HepG2 (cell line): ENCODE measurements around the gene CSTF1. TPM values are rescaled to one million over a fixed set of nuclear protein-coding genes. Genes with fewer than 3 reads are reported as not detected.

Experiments
- BCL6 ChIP-seq: IDR thresholded peaks from 2 replicates; pipeline ENCODE4 v1.6.1; 2016; ENCODE audit warnings: missing genetic modification reagents, missing compliant biosample characterization
- E2F1 ChIP-seq: sonication (generic); formaldehyde crosslinking; IDR thresholded peaks from 2 replicates; pipeline ENCODE4 v1.5.0; 2020; ENCODE audit warnings: missing genetic modification reagents
- HBP1 ChIP-seq: IDR thresholded peaks from 2 replicates; pipeline ENCODE4 v1.6.1; 2016; ENCODE audit warnings: low read depth, control low read depth
- MEIS2 ChIP-seq: sonication (generic); formaldehyde crosslinking; IDR thresholded peaks from 2 replicates; pipeline ENCODE4 v1.9.0; 2021; ENCODE audit warnings: mild to moderate bottlenecking, missing genetic modification reagents
- POLR2A ChIP-seq, 2 experiments: IDR thresholded peaks; 2 replicates each; pipeline ENCODE4 v1.6.1; 2011; ENCODE audit warnings: low read depth in 2 of 2, low read length in 2 of 2, mild to moderate bottlenecking in 1 of 2, moderate library complexity in 1 of 2; ENCODE audit not compliant: insufficient read depth in 1 of 2
- POLR2G ChIP-seq: fragments of 200-400 bp; formaldehyde crosslinking; IDR thresholded peaks from 2 replicates; pipeline ENCODE4 v1.6.1; 2018; ENCODE audit warnings: mild to moderate bottlenecking, low read depth, low read length, moderate library complexity
- REST ChIP-seq, 2 experiments: IDR thresholded peaks; 2 replicates each; pipeline ENCODE4 v1.6.1; 2011 to 2012; ENCODE audit warnings: low read length in 2 of 2, borderline replicate concordance in 1 of 2, low read depth in 1 of 2, mild to moderate bottlenecking in 1 of 2, moderate library complexity in 1 of 2
- RXRA ChIP-seq: sonication (generic); formaldehyde crosslinking; IDR thresholded peaks from 2 replicates; pipeline ENCODE4 v1.5.1; 2020; ENCODE audit warnings: missing genetic modification reagents
- SOX13 ChIP-seq, 3 experiments: fragments of 450-650 bp in 1 of 3; sonication (generic) in 1 of 3; formaldehyde crosslinking in 1 of 3; IDR thresholded peaks in 2 of 3; conservative IDR thresholded peaks in 1 of 3; 2 replicates each; pipeline versions ENCODE4 v1.5.0 to v1.6.1; 2016 to 2020; ENCODE audit warnings: antibody characterized with exemption in 1 of 3, mild to moderate bottlenecking in 1 of 3, missing compliant biosample characterization in 1 of 3, missing genetic modification reagents in 1 of 3, moderate library complexity in 1 of 3
- TBL1XR1 ChIP-seq: fragments of 150-350 bp; IDR thresholded peaks from 2 replicates; pipeline ENCODE4 v1.6.1; 2014; ENCODE audit warnings: borderline replicate concordance, low read length; ENCODE audit not compliant: partially characterized antibody
- TEAD2 ChIP-seq: sonication (generic); formaldehyde crosslinking; IDR thresholded peaks from 2 replicates; pipeline ENCODE4 v1.9.0; 2021; ENCODE audit warnings: missing genetic modification reagents
- TFDP2 ChIP-seq: sonication (generic); formaldehyde crosslinking; IDR thresholded peaks from 2 replicates; pipeline ENCODE4 v1.4.0; 2020; ENCODE audit warnings: missing genetic modification reagents
- ZBED4 ChIP-seq: sonication (generic); formaldehyde crosslinking; IDR thresholded peaks from 2 replicates; pipeline ENCODE4 v1.4.0; 2020; ENCODE audit warnings: missing genetic modification reagents, borderline replicate concordance
- ZNF331 ChIP-seq: sonication (generic); formaldehyde crosslinking; IDR thresholded peaks from 2 replicates; pipeline ENCODE4 v1.4.0; 2020; ENCODE audit warnings: missing genetic modification reagents
- ZNF563 ChIP-seq: sonication (generic); formaldehyde crosslinking; IDR thresholded peaks from 2 replicates; pipeline ENCODE4 v1.8.0; 2022; ENCODE audit warnings: mild to moderate bottlenecking, moderate library complexity, missing genetic modification reagents
- ZNF792 ChIP-seq: IDR thresholded peaks from 2 replicates; pipeline ENCODE4 v1.6.1; 2016
- ZSCAN29 ChIP-seq: sonication (generic); formaldehyde crosslinking; conservative IDR thresholded peaks from 2 replicates; pipeline ENCODE4 v1.4.0; 2020; ENCODE audit warnings: mild to moderate bottlenecking, missing genetic modification reagents
- polyA plus RNA-seq, 8 experiments: library from polyadenylated mRNA; depleted of rRNA in 3 of 8; stranded (reverse) in 7 of 8; unstranded in 1 of 8; fragments of >200 nt; fragmentation: Illumina TruSeq in 4 of 8; extraction: Trizol in 4 of 8; gene quantifications; 2 replicates each; pipeline versions ENCODE4 v1.2.1 to v1.2.3, GENCODE V29; 2011 to 2016; ENCODE audit warnings: low read depth in 4 of 8, missing spikeins in 1 of 8, mixed read lengths in 1 of 8; ENCODE audit not compliant: insufficient read depth in 1 of 8
- total RNA-seq, 5 experiments: library from RNA; depleted of rRNA; stranded (reverse); fragments of >200 nt; fragmentation: Illumina TruSeq; extraction: Trizol; gene quantifications; 2 replicates each; pipeline ENCODE4 v1.2.3, GENCODE V29; 2016; ENCODE audit warnings: low read depth in 1 of 5

The CSTF1 gene
- total and polyA plus RNA-seq, 2 of the 13 experiments (the other 11 are each of a cell fraction or from before 2014, with no cell fraction given) = 70.9 to 100 TPM

GRCh38 chr20:56358600-56359211, 33.7 kb upstream of the CSTF1 start, which contains the start of gene FAM210B (continued):
- TF ChIP-seq ZBED4 (peak; percentile 17; the same call in 1 of the 2 replicates), REST (IDR thresholded peaks at IDR 0.05; ENCODE audit: borderline replicate concordance in 1 of 2, low read depth in 1 of 2, low read length in 2 of 2) (peak in 1 of 2 experiments; percentile 8; a peak in 1 of 4 replicates), TFDP2 (CRISPR knock-in tag) (peak; percentile 58; the same call in 1 of the 2 replicates), ZNF331 (CRISPR knock-in tag) (0 out of 2 replicates have a peak, but pooled peaks have one; percentile 1), TEAD2 (no peak), POLR2G (peak; percentile 50; the same call in 1 of the 2 replicates), POLR2A (IDR thresholded peaks at IDR 0.05; ENCODE audit: insufficient read depth in 1 of 2, low read depth in 2 of 2, low read length in 2 of 2) (peak; percentile 55 to 86; a peak in 3 of 4 replicates), MEIS2 (CRISPR knock-in tag) (peak; percentile 37; the same call in 1 of the 2 replicates), ZNF563 (CRISPR knock-in tag) (peak; percentile 74; the same call in 1 of the 2 replicates), RXRA (CRISPR knock-in tag) (no peak), HBP1 (CRISPR knock-in tag) (peak; percentile 10; the same call in 1 of the 2 replicates), E2F1 (CRISPR knock-in tag) (peak; percentile 54; the same call in 1 of the 2 replicates), BCL6 (peak; percentile 38; the same call in 1 of the 2 replicates), SOX13 (IDR thresholded peaks at IDR 0.05) (no peak), SOX13 (CRISPR knock-in tag; conservative IDR thresholded peaks at IDR 0.05 in 1 of 2, IDR thresholded peaks at IDR 0.05 in 1 of 2) (0 out of 4 replicates have a peak, but pooled peaks of 1 of the 2 experiments have one; percentile 0), ZSCAN29 (CRISPR knock-in tag) (0 out of 2 replicates have a peak, but pooled peaks have one; percentile 4), ZNF792 (CRISPR knock-in tag) (peak; percentile 94), TBL1XR1 (peak; percentile 17)
